Activated B cell treated with CpG ODN at 0.5 μM for 24 hours (primary cell): Measurements from ENCODE around the gene EPHA5. TPM values are rescaled to one million over a fixed set of nuclear protein-coding genes. Genes with fewer than 3 reads are reported as not detected.

Experiments used
- ATAC-seq: fragments of 200-7000 bp; cut with Tn5 transposase; one replicate; pipeline ENCODE4 v1.10.0; 2021; ENCODE audit warnings: low read depth, mild to moderate bottlenecking, moderate library complexity
- CTCF ChIA-PET: fragments of 350-600 bp; sonication (Branson Sonifier 250); formaldehyde crosslinking; loops from one replicate; lab custom pipeline; 2021; ENCODE audit warnings: antibody characterized with exemption; lab: Charles Lee
- POLR2A ChIA-PET: fragments of 350-600 bp; sonication (Branson Sonifier 250); formaldehyde crosslinking; loops from one replicate; lab custom pipeline; 2021; ENCODE audit warnings: antibody characterized with exemption; lab: Charles Lee
- DNase-seq: peaks from one replicate; pipeline ENCODE4 v3.0.0; 2022
- H3K27ac Mint-ChIP-seq: one replicate; pipeline ENCODE4 v1.8.0; 2020; ENCODE audit warnings: mixed read lengths
- H3K27me3 Mint-ChIP-seq: one replicate; pipeline ENCODE4 v1.8.0; 2021; ENCODE audit warnings: mixed read lengths
- H3K36me3 Mint-ChIP-seq: one replicate; pipeline ENCODE4 v1.8.0; 2021; ENCODE audit warnings: low read depth, mixed read lengths
- H3K4me1 Mint-ChIP-seq: one replicate; pipeline ENCODE4 v1.8.0; 2021; ENCODE audit warnings: mixed read lengths
- H3K4me3 Mint-ChIP-seq: one replicate; pipeline ENCODE4 v1.8.0; 2020; ENCODE audit warnings: mild to moderate bottlenecking, mixed read lengths
- H3K9me3 Mint-ChIP-seq: one replicate; pipeline ENCODE4 v1.8.0; 2020; ENCODE audit warnings: mixed read lengths
- intact Hi-C: fragments of 100-400 bp; cut with micrococcal nuclease; formaldehyde crosslinking; loops from one replicate; pipeline ENCODE4 v1.15.1; 2024
- total RNA-seq: library from RNA; stranded (reverse); gene quantifications from 2 replicates; pipeline ENCODE4 v1.2.3, GENCODE V29; 2022
- TF ChIP-seq, protein P1 (sequence below): fragments of 200-600 bp; IDR thresholded peaks from one replicate; pipeline ENCODE4 v1.8.0; 2022; ENCODE audit warnings: antibody characterized with exemption, mild to moderate bottlenecking

EPHA5 gene
- total RNA-seq, 1 donor from 2014 or later, result not detected

DNA sequence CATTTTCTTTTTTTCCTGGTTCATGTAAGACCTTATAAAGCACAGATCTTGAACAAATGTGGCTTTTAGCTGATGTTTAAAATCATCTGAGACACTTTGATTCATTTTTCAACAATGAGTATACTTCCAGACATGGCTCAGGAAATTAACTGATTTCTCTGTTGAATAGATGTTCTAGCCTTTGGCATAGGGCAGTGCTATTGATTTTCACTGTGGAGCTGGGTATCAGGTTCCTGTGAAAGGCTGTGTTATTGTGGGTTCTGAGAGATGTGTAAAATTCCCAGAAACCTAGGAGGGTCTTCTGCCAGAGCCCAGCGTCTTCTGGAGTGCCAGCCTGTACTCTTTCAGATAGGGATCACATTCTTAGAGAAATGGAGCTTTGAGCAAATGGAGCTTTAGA is 278.9 kb downstream of the EPHA5 start:
- ChIA-PET CTCF (no interaction called here), POLR2A (no interaction called here)
- H3K4me3 Mint-ChIP-seq, result no peak overlapping the region
- peaks cover 4% of the 10 kb centered on the region for H3K9me3 Mint-ChIP-seq
- H3K27ac Mint-ChIP-seq, result no peak overlapping the region
- no peaks in the 10 kb centered on the region for H3K36me3 Mint-ChIP-seq
- H3K27me3 Mint-ChIP-seq, result no peaks in the 10 kb centered on the region
- intact Hi-C loops, result no loop called here
- DNase-seq (no peak), ATAC-seq (no peak)
- H3K4me1 Mint-ChIP-seq, result no peaks in the 10 kb centered on the region
- TF ChIP-seq, protein P1, sequence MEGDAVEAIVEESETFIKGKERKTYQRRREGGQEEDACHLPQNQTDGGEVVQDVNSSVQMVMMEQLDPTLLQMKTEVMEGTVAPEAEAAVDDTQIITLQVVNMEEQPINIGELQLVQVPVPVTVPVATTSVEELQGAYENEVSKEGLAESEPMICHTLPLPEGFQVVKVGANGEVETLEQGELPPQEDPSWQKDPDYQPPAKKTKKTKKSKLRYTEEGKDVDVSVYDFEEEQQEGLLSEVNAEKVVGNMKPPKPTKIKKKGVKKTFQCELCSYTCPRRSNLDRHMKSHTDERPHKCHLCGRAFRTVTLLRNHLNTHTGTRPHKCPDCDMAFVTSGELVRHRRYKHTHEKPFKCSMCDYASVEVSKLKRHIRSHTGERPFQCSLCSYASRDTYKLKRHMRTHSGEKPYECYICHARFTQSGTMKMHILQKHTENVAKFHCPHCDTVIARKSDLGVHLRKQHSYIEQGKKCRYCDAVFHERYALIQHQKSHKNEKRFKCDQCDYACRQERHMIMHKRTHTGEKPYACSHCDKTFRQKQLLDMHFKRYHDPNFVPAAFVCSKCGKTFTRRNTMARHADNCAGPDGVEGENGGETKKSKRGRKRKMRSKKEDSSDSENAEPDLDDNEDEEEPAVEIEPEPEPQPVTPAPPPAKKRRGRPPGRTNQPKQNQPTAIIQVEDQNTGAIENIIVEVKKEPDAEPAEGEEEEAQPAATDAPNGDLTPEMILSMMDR, result no peak

DNA sequence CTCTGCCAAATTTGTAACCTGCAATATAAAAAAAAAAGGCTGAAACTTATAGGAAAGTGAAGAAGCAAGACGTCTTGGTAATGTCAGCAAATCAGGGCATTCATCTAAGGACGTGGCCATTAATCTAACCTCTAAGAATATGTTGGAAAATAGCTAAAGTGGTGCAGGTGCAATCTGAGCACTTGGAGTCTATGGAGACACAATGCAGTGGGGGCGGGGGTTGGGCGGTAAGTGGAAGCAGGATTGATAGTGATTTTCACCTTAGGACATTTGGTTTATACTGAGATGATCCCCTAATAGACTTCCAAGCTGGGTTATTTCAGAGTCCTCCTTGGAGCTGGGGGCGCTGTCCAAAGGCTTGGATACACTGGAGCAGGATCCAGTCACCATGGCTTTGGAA is 283.4 kb downstream of the EPHA5 start:
- ATAC-seq, result no peak
- intact Hi-C loops, result no loop called here
- ChIA-PET CTCF (no interaction called here), POLR2A (no interaction called here)
- Mint-ChIP-seq H3K36me3 (no peaks in the 10 kb centered on the region), H3K4me3 (no peak overlapping the region), H3K9me3 (peaks cover 4% of the 10 kb centered on the region), H3K27me3 (no peaks in the 10 kb centered on the region), H3K27ac (no peak overlapping the region), H3K4me1 (no peaks in the 10 kb centered on the region)
- TF ChIP-seq, protein P1, result no peak
- no peak for DNase-seq

DNA sequence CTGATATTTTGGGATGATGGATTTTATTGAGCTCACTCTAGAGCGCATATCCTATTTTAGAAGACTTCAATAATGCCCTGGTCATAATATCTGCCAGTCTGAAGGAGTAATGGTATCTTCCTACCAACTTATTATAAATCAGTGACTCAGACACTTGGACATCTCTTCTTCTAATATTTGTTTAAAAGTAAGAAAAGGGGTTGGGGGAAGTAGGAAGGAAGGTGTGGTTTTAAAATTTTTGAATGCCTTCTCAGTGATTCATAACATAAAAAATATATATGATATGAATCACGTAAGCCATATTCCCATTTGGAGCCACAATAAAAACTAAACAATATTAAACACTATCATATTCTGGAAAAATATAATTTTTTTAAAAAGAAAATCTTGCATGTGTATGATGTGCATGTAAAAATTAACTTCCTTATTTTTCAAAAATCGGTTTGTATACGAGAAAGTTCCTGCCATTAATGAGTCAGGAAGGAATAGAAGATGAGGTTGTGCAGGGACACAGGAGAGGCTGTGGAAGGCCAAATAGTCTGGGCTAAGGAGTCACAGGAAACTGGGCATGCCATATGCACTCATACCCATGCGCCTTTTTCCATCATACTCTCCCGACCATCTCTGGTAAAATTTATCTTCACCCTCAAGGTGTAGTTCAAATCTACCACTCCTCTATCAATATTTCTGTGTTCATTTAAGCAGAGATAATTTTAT is 286.5 kb downstream of the EPHA5 start:
- Mint-ChIP-seq H3K4me3 (no peak overlapping the region), H3K4me1 (no peaks in the 10 kb centered on the region), H3K36me3 (no peaks in the 10 kb centered on the region), H3K27ac (no peak overlapping the region), H3K9me3 (no peaks in the 10 kb centered on the region), H3K27me3 (no peaks in the 10 kb centered on the region)
- intact Hi-C loops, result no loop called here
- TF ChIP-seq, protein P1, result no peak
- POLR2A ChIA-PET, result no interaction called here
- no peak for DNase-seq
- CTCF ChIA-PET, result no interaction called here
- ATAC-seq, result no peak

DNA sequence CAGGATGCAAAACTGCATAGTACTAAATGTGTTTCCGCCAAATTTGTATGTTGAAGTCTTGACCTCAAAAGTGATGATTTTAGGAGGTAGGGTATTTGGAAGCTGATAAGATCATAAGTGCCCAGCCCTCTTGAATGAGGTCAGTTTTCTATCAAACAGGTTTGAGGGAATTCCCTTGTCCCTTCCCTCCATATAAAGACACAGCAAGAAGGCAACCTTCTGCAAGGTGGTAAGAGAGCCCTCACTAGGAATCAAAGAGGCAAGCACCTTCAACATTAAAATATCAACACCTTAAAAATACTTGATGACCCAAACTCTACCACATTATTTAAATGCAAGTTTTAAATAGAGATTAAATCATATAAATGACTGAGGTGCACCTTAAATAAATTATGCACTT is 288.6 kb downstream of the EPHA5 start:
- ChIA-PET POLR2A (no interaction called here), CTCF (no interaction called here)
- ATAC-seq (no peak), DNase-seq (no peak)
- Mint-ChIP-seq H3K27ac (no peak overlapping the region), H3K4me3 (no peak overlapping the region), H3K4me1 (no peaks in the 10 kb centered on the region), H3K9me3 (no peaks in the 10 kb centered on the region), H3K27me3 (no peaks in the 10 kb centered on the region), H3K36me3 (no peaks in the 10 kb centered on the region)
- TF ChIP-seq, protein P1, result no peak
- intact Hi-C loops, result no loop called here

DNA sequence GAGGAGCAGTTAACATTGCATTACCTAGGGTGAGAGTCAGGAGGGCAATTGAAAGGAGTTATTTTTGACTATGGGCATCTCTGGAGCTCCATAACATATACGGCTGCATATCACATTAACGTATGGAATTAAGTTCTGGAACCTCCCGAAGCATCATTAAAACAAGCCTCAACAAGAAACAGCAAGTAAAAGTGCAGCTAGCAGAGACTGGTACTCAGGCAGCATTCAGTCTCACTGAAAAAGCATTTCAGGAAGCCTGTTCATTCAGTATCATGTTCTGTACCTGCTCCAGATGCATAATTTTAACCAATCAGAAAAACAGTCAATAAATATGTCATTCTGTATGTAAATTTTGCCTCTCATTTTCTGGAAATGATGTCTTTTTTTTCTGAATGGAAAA is 299.6 kb downstream of the EPHA5 start:
- no peaks in the 10 kb centered on the region for H3K9me3 Mint-ChIP-seq
- DNase-seq (no peak), ATAC-seq (no peak)
- H3K36me3 Mint-ChIP-seq, result no peaks in the 10 kb centered on the region
- H3K27ac Mint-ChIP-seq, result no peak overlapping the region
- H3K4me3 Mint-ChIP-seq, result no peak overlapping the region
- TF ChIP-seq, protein P1, result no peak
- CTCF ChIA-PET, result no interaction called here
- H3K27me3 Mint-ChIP-seq, result no peaks in the 10 kb centered on the region
- intact Hi-C loops, result no loop called here
- no peaks in the 10 kb centered on the region for H3K4me1 Mint-ChIP-seq
- POLR2A ChIA-PET, result no interaction called here
